Fibroblast of skin of right biceps (primary cell): Measurements from ENCODE around the gene HYI.
A peak's percentile ranks its signal among the peaks of the same experiment; 100 is the strongest.
"Not testable (repeated sequence)": the region's sequence is repeated elsewhere in the genome, so short reads cannot be mapped to it uniquely, and the experiment has no call there.

Experiments
- DNase-seq: peaks from one replicate; pipeline ENCODE4 v3.0.0-alpha.2; 2013

HYI gene

DNA sequence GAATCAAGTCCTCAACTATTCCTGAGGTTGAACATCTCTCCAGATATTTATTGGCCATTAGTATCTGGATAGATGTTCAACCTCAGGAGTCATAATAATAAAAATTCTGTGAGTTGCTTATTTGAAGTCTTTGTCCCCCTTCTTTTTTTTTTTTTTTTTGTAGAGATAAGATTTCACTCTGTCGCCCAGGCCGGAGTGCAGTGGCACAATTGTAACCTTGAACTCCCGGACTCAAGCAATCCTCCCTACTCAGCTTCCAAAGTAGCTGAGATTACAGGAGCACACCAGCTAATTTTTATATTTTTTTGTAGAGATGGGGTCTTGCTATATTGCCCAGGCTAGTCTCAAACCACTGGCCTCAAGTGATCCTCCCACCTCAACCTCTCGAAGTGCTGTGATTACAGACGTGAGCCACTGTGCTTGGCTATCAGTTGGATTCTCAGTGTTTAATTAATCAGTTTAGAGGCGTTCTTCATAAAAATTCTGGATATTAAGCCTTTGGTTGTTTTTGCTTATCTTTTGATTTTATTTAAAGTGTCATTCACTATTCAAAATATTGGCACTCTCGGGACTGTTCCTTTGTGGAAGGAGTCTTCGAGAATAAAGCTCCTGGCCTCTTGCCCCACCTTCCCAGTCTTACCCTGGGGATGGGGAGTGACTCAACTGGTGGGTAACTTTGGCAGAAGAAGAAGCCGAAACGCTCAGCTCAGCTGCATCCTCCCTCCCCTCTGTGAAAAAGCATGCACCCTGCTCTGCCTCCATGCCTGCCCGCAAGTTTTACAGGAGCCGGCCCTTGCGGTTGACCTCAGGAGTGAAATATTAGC lies 11.2 kb upstream of the HYI start:
- peak; percentile 42 for DNase-seq

DNA sequence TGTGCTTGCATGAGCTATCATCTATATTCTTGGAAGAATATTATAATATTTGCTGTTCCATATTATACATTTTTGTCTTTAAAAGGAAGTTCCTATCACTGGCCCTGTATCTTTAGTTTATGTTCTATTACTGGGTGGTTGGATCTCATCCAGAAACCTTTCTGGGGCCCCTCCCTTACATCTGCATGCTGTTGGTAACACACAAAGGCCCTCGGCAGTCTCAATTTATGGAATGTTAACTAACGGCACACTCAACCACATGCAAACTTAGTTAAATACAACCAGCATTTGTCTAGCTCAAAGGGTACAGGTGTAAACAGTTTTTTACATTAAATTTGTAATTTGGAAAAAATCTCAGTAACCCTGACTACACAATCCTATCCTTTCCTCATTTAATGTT lies 9.7 kb upstream of the HYI start:
- peak; percentile 35 for DNase-seq

DNA sequence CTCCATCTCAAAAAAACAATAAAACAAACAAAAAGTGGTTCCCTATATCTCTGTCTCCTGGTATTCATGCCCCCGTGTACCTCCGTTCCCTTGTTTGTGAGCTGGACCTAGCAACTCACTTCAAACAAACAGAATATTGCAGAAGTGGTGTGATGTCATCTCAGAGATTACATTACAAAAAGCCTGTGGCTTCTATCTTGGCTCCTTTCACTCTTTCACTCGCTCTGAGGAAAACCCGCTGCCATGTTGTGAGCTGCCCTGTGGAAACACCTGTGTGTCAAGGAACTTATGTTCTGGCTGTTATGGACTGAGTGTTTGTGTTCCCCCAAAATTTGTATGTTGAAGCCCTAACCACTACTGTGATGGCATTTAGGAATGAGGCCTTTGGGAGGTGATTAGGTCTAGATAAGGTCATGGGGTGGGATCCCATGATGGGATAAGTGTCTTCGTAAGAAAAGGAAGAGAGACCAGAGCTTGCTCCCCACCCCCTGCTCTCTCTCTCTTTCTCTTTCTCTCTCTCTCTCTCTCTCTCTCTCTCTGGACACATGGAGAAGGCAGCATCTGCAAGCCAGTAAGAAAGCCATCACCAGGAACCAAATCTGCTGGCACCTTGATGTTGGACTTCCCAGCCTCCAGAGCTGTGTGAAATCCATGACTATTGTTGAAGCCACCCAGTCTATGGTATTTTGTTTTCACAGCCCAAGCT lies 7.4 kb upstream of the HYI start:
- no peak for DNase-seq

DNA sequence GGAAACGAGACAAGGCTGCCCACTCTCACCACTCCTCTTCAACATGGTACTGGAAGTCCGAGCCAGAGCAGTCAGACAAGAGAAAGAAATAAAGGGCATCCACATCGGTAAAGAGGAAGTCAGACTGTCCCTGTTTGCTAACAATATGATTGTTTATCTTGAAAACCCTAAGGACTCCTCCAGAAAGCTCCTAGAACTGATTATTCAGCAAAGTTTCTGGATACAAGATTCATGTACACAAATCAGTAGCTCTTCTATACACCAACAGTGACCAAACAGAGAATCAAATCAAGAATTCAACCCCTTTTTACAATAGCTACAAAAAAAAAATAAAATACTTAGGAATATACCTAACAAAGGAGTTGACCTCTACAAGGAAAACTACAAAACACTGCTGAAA lies 4.6 kb upstream of the HYI start:
- not testable (repeated sequence) for DNase-seq

DNA sequence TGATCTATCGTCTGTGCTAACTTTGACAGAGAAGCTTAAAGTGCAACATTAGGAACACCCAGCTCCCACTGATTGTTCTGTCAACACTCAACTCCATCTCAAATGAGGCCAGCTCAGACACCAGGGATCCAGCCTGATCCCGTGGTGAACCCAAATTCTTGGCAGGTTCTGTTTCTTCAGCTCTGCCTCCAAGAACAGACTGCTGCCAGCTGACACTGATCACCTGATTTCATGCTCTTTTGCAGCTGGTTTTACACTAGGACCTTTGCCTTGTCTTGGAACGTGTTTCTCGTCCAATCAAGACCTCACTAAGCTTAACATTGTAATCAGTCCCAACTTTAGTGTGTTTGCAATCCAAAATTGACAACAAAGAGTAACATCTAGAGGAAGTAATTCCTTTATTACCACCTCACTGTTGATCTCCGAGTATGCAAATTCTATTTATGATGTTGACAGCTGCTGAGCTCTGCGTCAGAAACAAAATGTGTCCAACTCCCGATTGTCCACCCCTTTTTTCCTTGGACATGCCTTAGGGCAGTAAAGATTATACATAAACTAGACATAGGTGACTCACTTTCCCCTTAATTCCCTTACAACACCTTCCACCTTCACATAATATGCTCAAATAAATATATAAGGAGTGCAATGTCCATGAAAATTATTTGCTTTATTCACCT lies 1.6 kb upstream of the HYI start:
- DNase-seq = no peak

DNA sequence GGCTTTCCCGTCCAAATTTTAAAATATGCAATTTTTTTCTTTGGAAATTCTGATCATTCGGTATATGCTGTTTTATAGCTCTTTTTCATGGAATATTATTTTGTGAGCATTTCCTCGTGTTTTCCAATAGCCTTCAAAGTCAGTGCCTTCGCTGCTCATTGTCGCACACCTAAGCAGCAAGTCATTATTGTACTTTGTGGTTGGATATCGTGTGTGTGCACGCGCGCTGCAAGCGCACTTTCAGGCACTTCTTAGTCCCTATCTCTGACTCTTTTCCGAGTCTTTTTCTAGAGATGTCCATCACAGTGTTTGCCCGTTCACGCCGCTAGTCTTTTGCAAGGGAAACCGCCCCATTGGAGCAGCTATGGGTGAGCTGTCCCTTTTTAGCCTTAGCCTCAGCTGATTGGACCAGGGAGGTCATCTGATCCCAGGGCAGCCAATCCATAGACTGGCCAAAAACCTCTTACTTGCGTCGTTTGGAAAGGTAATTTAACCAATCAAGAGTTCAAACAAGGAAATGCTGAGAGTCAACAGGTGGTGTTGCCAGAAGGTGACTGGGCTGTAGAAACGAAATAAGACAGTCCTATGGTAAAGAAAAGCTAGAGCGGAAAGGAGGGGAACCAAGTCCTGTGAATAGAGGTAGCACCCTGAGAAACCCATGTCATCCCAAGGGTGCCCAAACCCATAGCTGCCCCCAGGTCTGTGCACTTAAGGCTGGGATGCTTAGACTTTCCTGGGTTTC lies 710 bp upstream of the HYI start:
- DNase-seq = peak; percentile 88

DNA sequence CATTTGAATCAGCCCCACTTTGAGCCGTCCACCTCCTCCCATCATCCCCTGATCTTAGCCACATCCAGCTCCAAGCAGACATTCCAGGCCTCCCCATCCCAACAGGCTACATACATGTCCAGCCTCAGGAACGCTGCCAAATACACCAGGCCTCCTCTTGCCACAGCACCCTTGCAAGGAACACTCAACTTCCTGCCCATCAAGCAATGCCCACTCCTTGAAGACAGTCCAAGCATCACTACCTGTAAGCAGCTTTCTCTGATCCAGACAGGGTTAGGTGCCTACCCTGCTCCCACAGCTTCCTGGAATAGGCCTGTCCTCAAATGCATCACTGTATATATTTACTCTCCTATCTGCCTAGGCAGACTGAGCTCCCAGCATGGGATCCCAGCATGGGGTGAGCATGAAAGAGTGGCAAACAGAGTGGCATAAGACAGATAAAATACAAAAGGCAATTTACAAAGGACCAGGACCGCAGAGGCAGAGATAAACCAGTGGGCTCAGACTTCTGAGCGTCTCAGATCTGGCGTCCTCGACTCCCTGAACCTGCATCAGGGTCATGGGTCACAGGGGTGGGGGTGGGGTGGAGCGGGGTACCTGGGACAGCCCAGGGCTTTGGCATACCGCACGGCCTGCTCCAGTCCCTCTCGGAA lies 816 bp downstream of the HYI start:
- DNase-seq = peak; percentile 65

DNA sequence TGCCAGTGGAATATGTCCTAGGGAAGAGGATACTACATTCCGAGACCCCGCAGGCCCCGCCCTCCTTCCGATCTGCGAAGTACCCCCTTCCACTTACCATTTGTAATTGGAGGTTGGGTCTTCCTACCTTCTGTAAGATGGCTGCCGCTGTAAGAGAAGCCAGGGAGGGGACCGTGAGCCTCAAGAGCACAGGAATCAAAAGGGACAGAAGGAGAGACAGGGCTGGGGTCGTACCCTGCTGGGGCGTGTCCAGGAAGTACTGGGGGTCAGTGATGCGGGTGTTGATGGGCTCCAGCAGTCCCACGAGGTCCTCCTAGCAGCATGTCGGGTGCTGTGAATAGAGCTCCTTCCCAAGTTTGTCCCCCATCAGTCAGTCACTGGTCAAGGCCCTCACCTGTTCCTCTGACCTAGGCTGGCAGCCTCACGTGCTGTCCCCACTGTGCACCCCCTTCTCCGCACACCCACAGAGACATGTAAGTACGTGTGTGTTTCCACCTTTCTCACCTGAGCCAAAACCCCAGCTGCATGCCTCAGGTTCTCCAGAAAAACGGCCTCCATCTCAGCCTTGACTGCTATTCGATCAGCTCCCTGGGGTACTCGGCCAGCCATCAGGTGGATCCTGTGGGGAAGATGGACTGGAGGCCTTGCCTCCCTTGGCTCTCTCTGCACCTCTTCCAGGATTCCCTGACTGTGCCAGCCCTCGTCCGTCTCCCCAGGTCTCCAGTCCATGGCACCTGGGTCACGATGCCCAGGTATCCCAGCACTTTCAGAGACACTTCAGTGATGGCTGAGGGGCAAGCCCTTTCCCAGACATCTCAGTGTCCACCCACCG lies 1.8 kb downstream of the HYI start:
- no peak for DNase-seq

DNA sequence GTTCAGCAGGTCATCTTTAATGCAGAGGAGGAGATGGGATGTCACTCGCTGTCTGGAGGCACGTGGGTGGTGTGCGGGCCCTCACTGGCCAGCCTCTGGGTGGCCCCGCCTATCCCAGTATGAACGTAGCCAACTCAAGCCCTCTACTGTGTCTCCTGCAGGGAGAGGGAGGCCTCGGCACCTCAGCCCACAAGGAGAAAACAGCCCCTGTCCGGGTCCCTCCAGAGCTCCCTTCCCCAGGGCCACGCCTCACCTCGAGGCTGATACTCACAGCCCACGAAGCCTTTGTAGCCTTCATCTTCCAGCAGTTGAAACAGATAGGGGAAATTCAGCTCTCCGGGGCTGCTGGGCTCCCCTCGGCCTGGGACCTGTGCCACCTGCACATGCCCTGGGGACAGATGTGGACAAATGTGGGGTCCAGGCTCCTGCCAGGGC lies 2.6 kb downstream of the HYI start:
- no peak for DNase-seq

DNA sequence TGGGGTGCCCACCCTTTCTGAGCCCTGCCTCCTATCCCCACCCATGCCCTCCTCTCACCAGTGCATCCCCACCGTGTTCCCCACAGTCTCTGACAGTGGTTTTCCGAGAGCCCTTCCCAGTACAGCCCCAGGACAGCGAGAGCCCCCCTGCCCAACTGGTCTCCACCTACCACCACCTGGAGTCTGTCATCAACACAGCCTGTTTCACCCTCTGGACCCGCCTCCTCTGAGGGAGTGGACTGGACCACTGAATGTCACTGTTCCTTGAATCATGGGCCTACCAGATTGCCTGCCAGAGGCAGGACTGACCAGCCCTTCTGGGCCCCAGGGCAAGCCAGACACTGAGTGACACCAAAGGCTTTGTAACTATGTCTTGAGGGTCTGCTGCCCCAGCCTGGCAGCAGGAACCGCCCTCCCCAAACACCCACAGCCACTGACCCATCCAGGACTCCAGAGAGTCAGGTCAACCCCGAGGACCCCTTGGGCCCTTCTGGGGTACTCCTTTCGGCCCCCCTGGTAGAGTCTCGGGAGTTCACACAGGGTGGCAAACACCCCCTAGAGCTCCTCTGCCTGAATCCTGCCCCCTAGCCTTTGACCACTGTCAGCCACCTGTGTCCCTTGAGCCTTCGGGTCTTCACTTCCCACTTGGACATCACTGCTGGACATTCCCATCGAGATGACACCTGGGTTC lies 3.3 kb downstream of the HYI start:
- DNase-seq = no peak

DNA sequence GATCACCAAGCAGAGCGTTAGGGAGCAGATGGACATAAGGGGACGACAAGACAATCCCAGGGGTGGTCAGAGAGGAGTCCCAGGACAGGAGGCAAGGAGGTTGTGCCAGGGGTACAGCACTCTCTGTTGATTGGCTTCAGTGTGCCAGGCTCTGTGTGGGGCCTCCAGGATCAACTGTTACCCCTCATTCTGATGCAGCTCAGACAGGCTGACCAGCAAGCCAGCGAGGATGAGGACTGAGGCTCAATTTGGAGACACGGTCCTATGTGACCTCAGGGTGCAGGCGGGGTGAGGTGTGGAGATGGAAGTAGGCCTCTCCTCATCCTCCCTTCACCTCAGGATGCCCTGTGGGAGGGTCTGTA lies 4.0 kb downstream of the HYI start:
- DNase-seq = no peak

DNA sequence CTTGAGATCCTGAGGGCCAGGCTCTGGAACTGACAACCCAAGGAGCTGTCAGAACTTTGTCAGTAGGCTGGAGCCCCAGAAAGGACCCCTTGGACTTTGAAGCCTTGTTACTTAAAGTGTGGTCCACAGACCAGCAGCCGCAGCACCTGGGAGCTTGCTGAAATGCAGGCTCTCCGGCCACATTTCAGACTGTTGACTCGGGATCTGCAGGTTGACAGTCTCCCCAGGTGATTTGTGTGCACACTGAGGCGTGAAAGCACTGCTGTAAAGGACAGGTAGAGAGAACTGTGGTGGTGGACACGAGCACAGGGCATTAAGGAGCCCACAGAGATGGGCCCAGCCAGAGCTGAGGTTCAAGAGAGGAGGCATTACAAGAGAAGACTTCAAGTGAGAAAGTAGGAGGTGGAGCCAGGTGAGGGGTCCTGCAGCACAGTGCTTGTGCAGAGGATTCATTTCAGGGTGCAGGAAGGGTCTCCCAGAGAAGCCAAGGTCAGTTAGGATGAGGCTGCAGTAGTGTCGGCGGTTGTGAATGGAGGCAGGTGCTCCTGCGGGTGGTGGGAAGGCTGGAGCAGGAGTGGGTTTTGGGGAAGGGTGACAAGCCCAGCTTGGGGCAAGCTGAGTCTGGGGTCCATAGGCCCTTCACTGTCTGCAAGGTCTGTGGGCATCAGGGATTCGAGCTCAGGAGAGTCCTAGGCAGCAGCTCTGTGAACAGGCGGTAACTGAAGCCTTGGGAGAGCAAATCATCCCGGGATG lies 4.6 kb downstream of the HYI start:
- no peak for DNase-seq

DNA sequence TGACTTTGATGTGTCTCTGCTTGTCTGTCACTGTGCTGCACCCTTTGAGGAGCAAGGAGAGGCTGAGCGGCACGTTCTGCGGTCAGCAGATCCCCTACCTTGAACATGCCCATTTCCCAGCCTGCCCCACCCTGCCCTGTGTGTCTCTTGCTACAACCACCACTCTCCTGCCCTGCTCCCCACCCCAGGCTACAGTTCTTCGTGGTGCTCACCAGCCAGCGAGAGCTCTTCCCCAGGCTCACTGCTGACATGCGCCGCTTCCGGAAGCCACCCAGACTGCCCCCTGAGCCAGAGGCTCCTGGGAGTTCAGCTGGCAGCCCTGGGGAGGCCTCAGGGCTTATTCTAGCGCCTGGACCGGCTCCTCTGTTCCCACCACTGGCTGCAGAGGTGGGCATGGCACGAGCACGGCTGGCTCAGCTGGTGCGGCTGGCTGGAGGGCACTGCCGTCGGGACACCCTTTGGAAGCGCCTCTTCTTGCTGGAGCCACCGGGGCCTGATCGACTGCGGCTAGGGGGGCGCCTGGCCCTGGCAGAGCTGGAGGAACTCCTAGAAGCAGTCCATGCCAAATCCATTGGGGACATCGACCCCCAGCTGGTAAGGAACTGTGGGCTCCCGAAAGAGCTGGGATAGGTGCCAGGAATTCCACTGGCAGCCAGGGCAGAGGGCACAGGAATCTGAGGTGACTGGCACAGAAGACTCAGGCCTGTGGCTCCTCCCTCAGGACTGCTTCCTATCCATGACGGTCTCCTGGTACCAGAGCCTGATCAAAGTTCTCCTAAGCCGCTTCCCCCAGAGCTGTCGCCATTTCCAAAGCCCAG lies 5.6 kb downstream of the HYI start:
- DNase-seq = no peak

DNA sequence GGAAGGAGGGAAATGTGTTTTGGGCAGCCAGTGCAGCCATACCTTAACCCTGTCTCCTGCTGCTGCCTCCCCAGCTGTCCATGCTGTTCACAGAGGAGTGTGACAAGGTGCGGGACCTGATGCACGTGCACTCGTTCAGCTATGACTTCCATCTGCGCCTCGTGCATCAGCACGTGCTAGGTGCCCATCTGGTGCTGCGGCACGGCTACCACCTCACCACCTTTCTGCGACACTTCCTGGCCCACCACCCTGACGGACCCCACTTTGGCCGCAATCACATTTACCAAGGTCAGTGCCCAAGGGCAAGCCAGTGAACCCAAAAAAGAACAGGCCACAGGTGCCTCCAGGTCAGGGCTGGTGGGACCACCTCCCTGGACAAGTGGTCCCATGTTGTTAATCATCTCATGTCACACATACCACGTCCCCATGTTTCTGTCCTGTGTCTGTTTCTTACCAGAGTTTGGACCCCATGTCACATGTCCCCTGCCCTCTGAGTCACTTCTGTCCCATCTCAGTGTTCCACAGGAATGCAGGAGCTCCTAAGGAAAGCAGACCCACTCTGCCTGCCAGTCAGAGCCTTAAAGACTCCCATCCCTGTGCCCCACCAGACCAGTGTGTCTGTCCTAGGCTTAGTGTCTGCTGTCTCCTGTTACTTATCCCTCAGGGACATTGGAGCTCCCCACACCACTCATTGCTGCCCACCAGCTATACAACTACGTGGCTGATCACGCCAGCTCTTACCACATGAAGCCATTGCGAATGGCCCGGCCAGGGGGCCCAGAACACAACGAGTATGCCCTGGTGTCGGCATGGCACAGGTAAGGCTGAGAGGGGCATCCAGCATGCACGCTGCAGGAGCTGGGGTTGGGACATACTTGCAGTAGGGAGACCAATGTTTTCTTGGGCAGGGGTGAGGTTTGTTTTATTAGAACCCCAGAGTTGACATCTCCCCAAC lies 6.6 kb downstream of the HYI start:
- DNase-seq = no peak

DNA sequence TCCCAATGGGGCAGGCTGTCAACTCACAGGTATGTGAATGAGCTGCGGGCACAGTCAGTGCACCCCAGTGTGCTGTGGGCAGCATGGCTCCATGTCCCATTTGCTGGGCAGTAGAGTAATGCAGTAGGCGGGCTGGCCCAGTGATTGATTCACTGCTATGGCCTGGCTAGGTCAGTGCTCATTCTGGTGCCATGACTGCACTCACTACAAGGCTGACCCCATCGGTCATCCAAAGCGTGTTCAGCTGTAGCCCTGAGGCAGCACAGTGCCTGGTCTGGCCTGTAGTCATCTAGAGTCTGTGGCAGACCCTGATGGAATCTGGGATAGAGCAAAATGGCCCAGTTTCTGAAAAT lies 7.4 kb downstream of the HYI start:
- DNase-seq = no peak

DNA sequence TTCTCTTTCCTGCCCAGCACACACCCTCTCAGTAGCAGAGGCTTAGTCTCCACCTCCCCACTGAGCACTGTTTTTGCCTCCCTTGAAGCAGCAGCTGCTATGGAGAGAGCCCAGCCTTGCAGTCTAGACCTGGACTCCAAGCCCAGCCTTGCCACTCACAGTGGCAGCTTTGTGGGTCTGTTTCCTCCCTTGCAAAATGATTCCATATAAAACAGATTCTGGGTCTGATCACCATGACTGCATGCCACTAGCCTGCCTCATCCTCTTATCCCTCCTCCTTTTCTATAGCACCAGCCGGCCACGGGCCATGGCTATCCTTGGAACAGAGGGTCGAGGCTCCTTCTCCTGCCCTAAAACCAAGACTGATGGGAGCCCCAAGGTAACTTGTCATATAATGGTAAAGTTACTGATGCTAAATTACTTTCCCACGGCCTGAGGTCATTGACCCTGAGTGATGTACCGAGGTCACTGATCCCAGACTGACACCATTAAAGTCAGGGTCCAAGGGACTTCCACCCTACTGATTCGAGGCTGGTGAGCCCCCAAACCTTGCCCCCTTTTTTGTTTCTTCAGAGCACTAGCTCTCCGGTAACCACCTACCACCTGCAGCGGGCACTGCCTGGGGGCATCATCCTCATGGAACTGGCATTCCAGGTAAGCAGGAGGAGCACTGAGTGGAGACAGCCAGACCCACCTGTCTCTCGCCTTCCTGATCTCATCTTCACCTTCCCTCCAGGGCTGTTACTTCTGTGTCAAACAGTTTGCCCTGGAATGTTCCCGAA lies 7.9 kb downstream of the HYI start:
- DNase-seq = no peak

DNA sequence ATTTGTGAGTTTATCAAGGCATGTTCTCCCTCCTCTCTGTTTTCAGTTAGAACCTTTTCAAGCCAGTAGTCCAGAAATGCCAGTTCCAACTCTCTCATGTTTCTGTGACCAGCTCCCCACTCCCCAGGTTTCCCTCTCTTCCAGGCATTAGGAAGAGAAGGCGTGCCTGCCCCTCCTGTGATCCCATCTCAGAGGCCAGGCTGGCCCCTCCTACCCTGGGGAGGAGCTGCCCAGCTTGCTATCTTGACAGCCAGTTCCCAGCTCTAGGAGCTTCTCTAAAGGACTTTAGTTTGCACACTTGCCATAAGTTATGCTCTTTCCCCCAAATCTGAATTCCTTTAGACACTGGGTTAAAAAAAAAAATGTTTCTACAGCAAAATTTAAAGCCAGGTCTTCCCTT lies 8.9 kb downstream of the HYI start:
- DNase-seq = no peak
